GM19035 (cell line): Measurements from ENCODE around the gene CCM2.

Source experiments
- ATAC-seq: cut with Tn5 transposase; IDR thresholded peaks from one replicate; pipeline ENCODE4 v1.9.1; 2021; ENCODE audit not compliant: unreplicated experiment

Gene CCM2

GRCh38 chr7:45061806-45062425, 61.9 kb downstream of the CCM2 start:
- ATAC-seq, result no peak

GRCh38 chr7:45064047-45064725, 64.2 kb downstream of the CCM2 start:
- ATAC-seq, result no peak

GRCh38 chr7:45065031-45065995, 65.3 kb downstream of the CCM2 start:
- ATAC-seq, result no peak

GRCh38 chr7:45066409-45066808, 66.4 kb downstream of the CCM2 start:
- no peak for ATAC-seq

GRCh38 chr7:45067582-45067981, 67.6 kb downstream of the CCM2 start:
- ATAC-seq, result no peak

- ATAC-seq, result no peak
Measured at GRCh38 chr7:45068236-45069023, 68.4 kb downstream of the CCM2 start.

- no peak for ATAC-seq
Measured at GRCh38 chr7:45069444-45070253, 69.6 kb downstream of the CCM2 start.

- no peak for ATAC-seq
Measured at GRCh38 chr7:45070254-45070642, 70.2 kb downstream of the CCM2 start.

- ATAC-seq, result no peak
Measured at GRCh38 chr7:45071528-45071927, 71.5 kb downstream of the CCM2 start.

GRCh38 chr7:45072131-45073030, 72.4 kb downstream of the CCM2 start:
- no peak for ATAC-seq

GRCh38 chr7:45073031-45073785, 73.2 kb downstream of the CCM2 start:
- no peak for ATAC-seq

GRCh38 chr7:45073786-45074527, 74.0 kb downstream of the CCM2 start:
- no peak for ATAC-seq

- no peak for ATAC-seq
Measured at GRCh38 chr7:45074528-45075354, 74.7 kb downstream of the CCM2 start.

- ATAC-seq, result no peak
Measured at GRCh38 chr7:45075355-45075644, 75.3 kb downstream of the CCM2 start.

GRCh38 chr7:45075871-45076796, 76.1 kb downstream of the CCM2 start:
- no peak for ATAC-seq

GRCh38 chr7:45076946-45077345, 76.9 kb downstream of the CCM2 start:
- ATAC-seq, result no peak
